ENCODE results near the gene CFAP45.

- TF ChIP-seq POLR2AphosphoS5 (IDR thresholded peaks at IDR 0.05; ENCODE audit: low read depth, low read length): no peak
- no peak for TF ChIP-seq POLR2A (IDR thresholded peaks at IDR 0.05; ENCODE audit: low read depth, low read length)
Measured at GRCh38 chr1:159830722-159831121, 69.2 kb downstream of the CFAP45 start.

Measured in GM12892 (cell line).